Neural cell (in vitro differentiated cells): Measurements from ENCODE around the gene CSPG4. TPM values are rescaled to one million over a fixed set of nuclear protein-coding genes. Genes with fewer than 3 reads are reported as not detected.

Experiments
- H2AFZ ChIP-seq: fragments of 200-600, 300-800 bp; sonication (generic), shearing (Covaris generic); 2 replicates; pipeline ENCODE4 v1.6.0; 2014; ENCODE audit warnings: low read depth, mild to moderate bottlenecking, antibody characterized with exemption, low read length, moderate library complexity
- H3F3A ChIP-seq: fragments of 200-600 bp; shearing (Covaris generic); 2 replicates; pipeline ENCODE4 v1.6.1; 2016; ENCODE audit warnings: mild to moderate bottlenecking, moderate library complexity, mixed read lengths, antibody characterized with exemption, low read length; ENCODE audit not compliant: insufficient read depth, poor library complexity, severe bottlenecking
- H3K27ac ChIP-seq: fragments of 200-600, 300-800 bp; sonication (generic), shearing (Covaris generic); 2 replicates; pipeline ENCODE4 v1.5.1; 2014; ENCODE audit warnings: mild to moderate bottlenecking, low read length, moderate library complexity
- H3K27me3 ChIP-seq: fragments of 300-800, 200-600 bp; sonication (generic), shearing (Covaris generic); 2 replicates; pipeline ENCODE4 v1.6.0; 2014; ENCODE audit warnings: mild to moderate bottlenecking, low read depth, low read length, moderate library complexity; ENCODE audit not compliant: insufficient read depth
- H3K36me3 ChIP-seq: fragments of 300-800, 200-600 bp; sonication (generic), shearing (Covaris generic); 2 replicates; pipeline ENCODE4 v1.5.1; 2014; ENCODE audit warnings: mild to moderate bottlenecking, antibody characterized with exemption, low read length, moderate library complexity; ENCODE audit not compliant: insufficient read depth
- H3K4me2 ChIP-seq: fragments of 300-800, 200-600 bp; sonication (generic), shearing (Covaris generic); 2 replicates; pipeline ENCODE4 v1.6.0; 2014; ENCODE audit warnings: mild to moderate bottlenecking, low read length
- H3K4me3 ChIP-seq: fragments of 300-800, 200-600 bp; sonication (generic), shearing (Covaris generic); 2 replicates; pipeline ENCODE4 v1.5.1; 2014; ENCODE audit warnings: mild to moderate bottlenecking, low read length, moderate library complexity
- H3K79me2 ChIP-seq: fragments of 200-600 bp; shearing (Covaris generic); replicated peaks from 2 replicates; pipeline ENCODE4 v1.6.0; 2014; ENCODE audit warnings: mild to moderate bottlenecking, low read length, moderate library complexity; ENCODE audit not compliant: insufficient read depth
- H3K9ac ChIP-seq: fragments of 300-800, 200-600 bp; sonication (generic), shearing (Covaris generic); 2 replicates; pipeline ENCODE4 v1.6.1; 2016; ENCODE audit warnings: mild to moderate bottlenecking, low read length, mixed read lengths
- H3K9me2 ChIP-seq: fragments of 200-600 bp; shearing (Covaris generic); 2 replicates; pipeline ENCODE4 v1.6.1; 2016; ENCODE audit warnings: mild to moderate bottlenecking, low read length, mixed read lengths; ENCODE audit not compliant: insufficient read depth
- H3K9me3 ChIP-seq: fragments of 200-600, 300-800 bp; sonication (generic), shearing (Covaris generic); 2 replicates; pipeline ENCODE4 v1.6.1; 2016; ENCODE audit warnings: mild to moderate bottlenecking, mixed run types, low read length, moderate library complexity, mixed read lengths
- H4K20me1 ChIP-seq: fragments of 200-600 bp; shearing (Covaris generic); 2 replicates; pipeline ENCODE4 v1.6.1; 2016; ENCODE audit warnings: mild to moderate bottlenecking, mixed run types; ENCODE audit not compliant: insufficient read depth
- EP300 ChIP-seq: fragments of 450-650 bp; conservative IDR thresholded peaks from 2 replicates; pipeline ENCODE4 v1.6.1; 2014; ENCODE audit warnings: antibody characterized with exemption, mild to moderate bottlenecking, moderate library complexity; ENCODE audit not compliant: poor library complexity, severe bottlenecking
- EZH2 ChIP-seq: fragments of 200-600, 300-800 bp; shearing (Covaris generic), sonication (generic); IDR thresholded peaks from 2 replicates; pipeline ENCODE4 v1.6.1; 2014; ENCODE audit warnings: antibody characterized with exemption, low read length, borderline replicate concordance, mild to moderate bottlenecking; ENCODE audit not compliant: insufficient read depth, poor library complexity, severe bottlenecking
- MXI1 ChIP-seq: fragments of 450-650 bp; conservative IDR thresholded peaks from 2 replicates; pipeline ENCODE4 v1.6.1; 2014; ENCODE audit warnings: antibody characterized with exemption, mild to moderate bottlenecking; ENCODE audit not compliant: poor library complexity, severe bottlenecking
- POLR2AphosphoS5 ChIP-seq: IDR thresholded peaks from 2 replicates; pipeline ENCODE4 v1.6.1; 2012
- RAD21 ChIP-seq: fragments of 450-650 bp; conservative IDR thresholded peaks from 2 replicates; pipeline ENCODE4 v1.6.1; 2014; ENCODE audit warnings: antibody characterized with exemption, mild to moderate bottlenecking, moderate library complexity
- REST ChIP-seq: IDR thresholded peaks from 2 replicates; pipeline ENCODE4 v1.6.1; 2012; ENCODE audit warnings: borderline replicate concordance
- SMC3 ChIP-seq: fragments of 450-650 bp; conservative IDR thresholded peaks from 2 replicates; pipeline ENCODE4 v1.6.1; 2014; ENCODE audit warnings: antibody characterized with exemption, mild to moderate bottlenecking, moderate library complexity; ENCODE audit not compliant: poor library complexity
- TAF1 ChIP-seq: IDR thresholded peaks from 2 replicates; pipeline ENCODE4 v1.6.1; 2012; ENCODE audit warnings: low read depth
- polyA plus RNA-seq: library from polyadenylated mRNA; depleted of rRNA; stranded (reverse); fragments of >200 nt; gene quantifications from 2 replicates; pipeline ENCODE4 v1.2.3, GENCODE V29; 2014
- TF ChIP-seq, protein P1 (sequence below): fragments of 450-650 bp; IDR thresholded peaks from 2 replicates; pipeline ENCODE4 v1.5.1; 2014; ENCODE audit warnings: antibody characterized with exemption, mild to moderate bottlenecking, moderate library complexity; ENCODE audit not compliant: poor library complexity, severe bottlenecking

The CSPG4 gene
- polyA plus RNA-seq, 1 donor from 2014 or later: not detected

DNA sequence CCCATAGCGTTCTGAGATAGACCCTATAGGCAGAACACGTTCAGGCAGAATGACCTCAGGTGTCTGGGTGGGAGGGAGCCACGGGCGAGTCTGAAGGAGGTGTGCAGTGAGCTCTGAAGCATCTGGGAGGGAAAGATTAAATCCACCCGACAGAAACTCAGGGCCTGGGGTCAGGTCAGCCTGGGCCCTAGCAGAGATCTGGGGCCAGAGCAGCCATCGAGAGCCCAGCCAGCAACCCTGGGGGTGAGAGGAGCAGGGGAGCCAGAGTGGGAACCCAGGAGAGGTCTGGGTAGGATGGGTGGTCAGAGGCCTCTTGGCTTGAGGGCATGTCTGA lies 42.8 kb downstream of the CSPG4 start:
- no peaks in the 10 kb centered on the region for H3K9me2 ChIP-seq
- no peaks in the 10 kb centered on the region for H3K9me3 ChIP-seq
- H3K4me2 ChIP-seq: no peak overlapping the region
- no peak overlapping the region for H3K4me3 ChIP-seq
- H3K9ac ChIP-seq: no peak overlapping the region
- no peaks in the 10 kb centered on the region for H4K20me1 ChIP-seq
- no peaks in the 10 kb centered on the region for H3K79me2 ChIP-seq
- no peaks in the 10 kb centered on the region for H3K27me3 ChIP-seq
- no peaks in the 10 kb centered on the region for H3F3A ChIP-seq
- no peak overlapping the region for H2AFZ ChIP-seq
- TF ChIP-seq EP300: no peak
- no peak for TF ChIP-seq TAF1
- no peak for TF ChIP-seq MXI1
- no peak for TF ChIP-seq POLR2AphosphoS5
- TF ChIP-seq, protein P1, sequence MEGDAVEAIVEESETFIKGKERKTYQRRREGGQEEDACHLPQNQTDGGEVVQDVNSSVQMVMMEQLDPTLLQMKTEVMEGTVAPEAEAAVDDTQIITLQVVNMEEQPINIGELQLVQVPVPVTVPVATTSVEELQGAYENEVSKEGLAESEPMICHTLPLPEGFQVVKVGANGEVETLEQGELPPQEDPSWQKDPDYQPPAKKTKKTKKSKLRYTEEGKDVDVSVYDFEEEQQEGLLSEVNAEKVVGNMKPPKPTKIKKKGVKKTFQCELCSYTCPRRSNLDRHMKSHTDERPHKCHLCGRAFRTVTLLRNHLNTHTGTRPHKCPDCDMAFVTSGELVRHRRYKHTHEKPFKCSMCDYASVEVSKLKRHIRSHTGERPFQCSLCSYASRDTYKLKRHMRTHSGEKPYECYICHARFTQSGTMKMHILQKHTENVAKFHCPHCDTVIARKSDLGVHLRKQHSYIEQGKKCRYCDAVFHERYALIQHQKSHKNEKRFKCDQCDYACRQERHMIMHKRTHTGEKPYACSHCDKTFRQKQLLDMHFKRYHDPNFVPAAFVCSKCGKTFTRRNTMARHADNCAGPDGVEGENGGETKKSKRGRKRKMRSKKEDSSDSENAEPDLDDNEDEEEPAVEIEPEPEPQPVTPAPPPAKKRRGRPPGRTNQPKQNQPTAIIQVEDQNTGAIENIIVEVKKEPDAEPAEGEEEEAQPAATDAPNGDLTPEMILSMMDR: no peak
- no peak for TF ChIP-seq EZH2
- TF ChIP-seq REST: no peak
- no peak for TF ChIP-seq RAD21
- no peak for TF ChIP-seq SMC3
- H3K36me3 ChIP-seq: no peaks in the 10 kb centered on the region
- H3K27ac ChIP-seq: no peak overlapping the region

DNA sequence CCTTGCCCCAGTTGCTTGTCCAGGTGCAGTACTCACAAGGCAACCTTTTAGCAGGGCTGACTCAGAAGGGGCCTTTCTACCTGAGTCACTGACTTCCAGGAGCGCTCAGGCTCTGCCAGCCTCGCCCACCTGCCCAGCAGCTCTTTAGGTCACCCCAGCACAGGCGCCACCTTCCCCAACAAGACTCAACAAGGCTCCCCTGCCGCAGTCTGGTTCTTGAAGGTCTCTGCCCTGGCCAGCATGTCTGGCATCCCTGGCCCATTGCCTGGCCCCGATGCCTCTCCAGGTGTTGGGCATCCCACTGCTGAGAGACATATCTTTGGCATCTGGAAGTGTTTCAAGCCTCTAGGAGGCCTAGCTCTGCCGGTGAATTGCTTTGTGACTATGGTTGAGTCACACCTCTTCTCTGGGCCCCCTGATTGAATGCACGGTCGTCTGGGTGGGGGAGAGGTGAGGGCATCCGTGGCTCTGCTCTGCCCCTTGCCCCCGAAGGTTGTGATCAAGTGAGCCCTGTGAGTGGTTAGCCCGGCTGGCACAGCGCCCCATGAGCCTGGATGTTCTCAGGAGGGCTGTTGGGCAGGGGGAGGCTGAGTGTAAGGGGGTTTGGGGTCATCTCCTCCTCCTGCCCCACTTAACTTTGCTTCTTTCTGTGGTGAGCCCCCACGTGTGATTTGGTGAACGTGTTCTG lies 43.3 kb downstream of the CSPG4 start:
- H3K36me3 ChIP-seq: no peaks in the 10 kb centered on the region
- H4K20me1 ChIP-seq: no peaks in the 10 kb centered on the region
- H3F3A ChIP-seq: no peaks in the 10 kb centered on the region
- H3K4me2 ChIP-seq: no peak overlapping the region
- no peak overlapping the region for H3K27ac ChIP-seq
- no peaks in the 10 kb centered on the region for H3K9me3 ChIP-seq
- no peaks in the 10 kb centered on the region for H3K27me3 ChIP-seq
- no peak for TF ChIP-seq SMC3
- TF ChIP-seq EP300: no peak
- no peak for TF ChIP-seq TAF1
- no peak for TF ChIP-seq MXI1
- TF ChIP-seq, protein P1: no peak
- TF ChIP-seq RAD21: no peak
- H2AFZ ChIP-seq: no peak overlapping the region
- no peaks in the 10 kb centered on the region for H3K9me2 ChIP-seq
- H3K79me2 ChIP-seq: no peaks in the 10 kb centered on the region
- H3K4me3 ChIP-seq: no peak overlapping the region
- no peak overlapping the region for H3K9ac ChIP-seq
